ENCODE results near the gene ALPL.

Gene ALPL

GRCh38 chr1:21604208-21604957, 95.2 kb downstream of the ALPL start:
- no peak for DNase-seq

- no peak for DNase-seq
Measured at GRCh38 chr1:21605012-21605715, 95.9 kb downstream of the ALPL start.

GRCh38 chr1:21605964-21606705, 96.9 kb downstream of the ALPL start:
- no peak for DNase-seq

GRCh38 chr1:21607549-21608529, 98.6 kb downstream of the ALPL start:
- DNase-seq = no peak

GRCh38 chr1:21608798-21609197, 99.6 kb downstream of the ALPL start:
- DNase-seq = no peak

GRCh38 chr1:21610027-21610426, 100.8 kb downstream of the ALPL start:
- DNase-seq = no peak

- no peak for DNase-seq
Measured at GRCh38 chr1:21610989-21611785, 102.0 kb downstream of the ALPL start.

- no peak for DNase-seq
Measured at GRCh38 chr1:21612057-21612456, 102.8 kb downstream of the ALPL start.

- DNase-seq = no peak
Measured at GRCh38 chr1:21613072-21613867, 104.0 kb downstream of the ALPL start.

- no peak for DNase-seq
Measured at GRCh38 chr1:21614419-21615115, 105.3 kb downstream of the ALPL start.

- no peak for DNase-seq
Measured at GRCh38 chr1:21616372-21616771, 107.1 kb downstream of the ALPL start.

GRCh38 chr1:21617126-21617738, 108.0 kb downstream of the ALPL start:
- no peak for DNase-seq

GRCh38 chr1:21618059-21618458, 108.8 kb downstream of the ALPL start:
- DNase-seq = no peak

GRCh38 chr1:21618561-21619374, 109.5 kb downstream of the ALPL start:
- DNase-seq = peak; percentile 17

GRCh38 chr1:21619375-21619947, 110.2 kb downstream of the ALPL start:
- DNase-seq = no peak

GRCh38 chr1:21620011-21620410, 110.8 kb downstream of the ALPL start:
- DNase-seq = no peak

- peak; percentile 58 for DNase-seq
Measured at GRCh38 chr1:21620496-21620895, 111.3 kb downstream of the ALPL start.

- DNase-seq = no peak
Measured at GRCh38 chr1:21621051-21621450, 111.8 kb downstream of the ALPL start.
